Transverse colon (tissue), 4 donors: ENCODE measurements around the gene CRYGC. TPM values are rescaled to one million over a fixed set of nuclear protein-coding genes. Genes with fewer than 3 reads are reported as not detected.

Experiments
- DNase-seq: peaks from one replicate; pipeline ENCODE4 v3.0.0-alpha.2; 2019
- H3K27ac ChIP-seq, 4 donors: fragments of 200-600 bp; sonication (generic); 2 replicates each; pipeline ENCODE4 v1.5.1; 2016 to 2018; ENCODE audit warnings: inconsistent platforms in 4 of 4
- H3K27me3 ChIP-seq: fragments of 200-600 bp; sonication (generic); 2 replicates; pipeline ENCODE4 v1.5.1; 2017; ENCODE audit warnings: inconsistent platforms
- H3K36me3 ChIP-seq, 4 donors: fragments of 200-600 bp; sonication (generic); 2 replicates each; pipeline ENCODE4 v1.5.1; 2017 to 2019; ENCODE audit warnings: inconsistent platforms in 4 of 4
- H3K4me1 ChIP-seq, 4 donors: fragments of 200-600 bp; sonication (generic); 2 replicates each; pipeline ENCODE4 v1.5.1; 2017 to 2020; ENCODE audit warnings: inconsistent platforms in 4 of 4
- H3K4me3 ChIP-seq, 4 donors: fragments of 200-600 bp; sonication (generic); 1 replicate in 1 of 4; 2 replicates in 3 of 4; pipeline versions ENCODE4 v1.5.1 to v1.6.1; 2017 to 2019; ENCODE audit warnings: inconsistent platforms in 4 of 4
- H3K9me3 ChIP-seq, 2 donors: fragments of 200-600 bp; sonication (generic); 2 replicates each; pipeline ENCODE4 v1.5.1; 2017 to 2019; ENCODE audit warnings: inconsistent platforms in 2 of 2
- CTCF ChIP-seq, 5 experiments: fragments of 200-600 bp in 3 of 5; fragments of 450-650 bp in 2 of 5; sonication (generic) in 3 of 5; IDR thresholded peaks; 1 replicate in 2 of 5; 2 replicates in 3 of 5; pipeline ENCODE4 v1.5.1; 2016 to 2017; ENCODE audit warnings: antibody characterized with exemption in 5 of 5, inconsistent platforms in 3 of 5, mild to moderate bottlenecking in 2 of 5, moderate library complexity in 1 of 5
- EP300 ChIP-seq: sonication (generic); formaldehyde crosslinking; IDR thresholded peaks from one replicate; pipeline ENCODE4 v1.6.1; 2017; ENCODE audit warnings: antibody characterized with exemption, low read depth
- POLR2A ChIP-seq: fragments of 450-650 bp; IDR thresholded peaks from one replicate; pipeline ENCODE4 v1.6.1; 2016; ENCODE audit warnings: antibody characterized with exemption, mild to moderate bottlenecking, moderate library complexity
- POLR2AphosphoS5 ChIP-seq, 3 donors: sonication (generic); formaldehyde crosslinking; IDR thresholded peaks; one replicate each; pipeline ENCODE4 v1.6.1; 2016; ENCODE audit warnings: antibody characterized with exemption in 3 of 3
- WGBS, 2 donors: methylation state at CpG; one replicate each; pipeline ENCODE4 v1.1.5; 2018; ENCODE audit warnings: low coverage in 1 of 2; 5-methylcytosine and 5-hydroxymethylcytosine counted together
- in situ Hi-C, 4 donors: fragments of 200-750 bp; cut with MboI; loops; one replicate each; pipeline versions ENCODE4 v1.15.0 to v1.15.1; 2017; ENCODE audit warnings: low sequenced_read_pairs in 3 of 4, low pct_ligation_motif_present in 1 of 4, low pct_unique_long_range_greater_than_20kb in 1 of 4
- intact Hi-C: fragments of 100-400 bp; cut with DNase I; formaldehyde crosslinking; loops from one replicate; pipeline ENCODE4 v1.15.1; 2023; ENCODE audit warnings: low total_unique reads
- total RNA-seq, 4 donors: library from RNA; depleted of rRNA; stranded (reverse); fragments of >200 nt; gene quantifications; one replicate each; pipeline ENCODE4 v1.1.0, GENCODE V29; 2016

The CRYGC gene
- total RNA-seq, 4 donors from 2014 or later, result not detected

DNA sequence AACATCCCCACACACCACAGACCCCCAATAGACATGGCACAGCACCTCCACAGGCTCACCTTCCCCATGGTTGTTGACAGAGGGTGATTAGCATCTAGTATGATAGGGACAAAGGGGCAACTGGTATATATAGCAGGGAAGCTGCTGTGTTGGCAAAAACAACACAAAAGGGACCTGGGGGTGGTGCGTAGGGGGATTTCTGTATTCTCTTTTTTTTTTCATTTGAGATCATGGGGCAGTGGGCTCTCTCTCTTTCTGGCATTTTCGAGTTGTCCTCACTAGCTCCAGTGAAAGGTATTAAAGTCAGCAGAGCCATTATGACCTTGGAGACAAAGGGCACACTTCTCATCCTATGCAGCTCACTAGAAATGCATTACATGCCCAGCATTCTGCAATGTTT, 33.9 kb upstream of the CRYGC start, which contains the start of gene CRYGA:
Gene CRYGA, minus strand, starts transcription at position 101 of the 400 bp plus-strand sequence. Its CDS starts 33 bp downstream, at position 68.
- in situ Hi-C loops (no loop called here), intact Hi-C loops (no loop called here)
- TF ChIP-seq EP300, result no peak
- no peak for TF ChIP-seq CTCF (IDR thresholded peaks at IDR 0.05)
- no peak for TF ChIP-seq POLR2AphosphoS5 (IDR thresholded peaks at IDR 0.05)
- no peak for TF ChIP-seq POLR2A
- no peaks in the 10 kb centered on the region for H3K36me3 ChIP-seq
- H3K27me3 ChIP-seq, result no peaks in the 10 kb centered on the region
- H3K9me3 ChIP-seq, result no peaks in the 10 kb centered on the region
- no peak within 1 kb of the TSS for H3K27ac ChIP-seq
- 74 to 78% methylated on average over 2 of the region's 2 CpGs for WGBS, 2 donors
- no peak within 1 kb of the TSS for H3K4me3 ChIP-seq
- no peaks in the 10 kb centered on the region for H3K4me1 ChIP-seq
- DNase-seq, result no peak

- Histone ChIP-seq H3K27me3 (no peaks in the 10 kb centered on the region), H3K27ac (no peak overlapping the region), H3K9me3 (no peaks in the 10 kb centered on the region), H3K4me3 (no peak overlapping the region), H3K4me1 (no peaks in the 10 kb centered on the region), H3K36me3 (no peaks in the 10 kb centered on the region)
- DNase-seq, result no peak
- 45 to 74% methylated on average over 2 of the region's 2 CpGs for WGBS, 2 donors
- TF ChIP-seq POLR2A (no peak), EP300 (no peak), CTCF (IDR thresholded peaks at IDR 0.05) (no peak)
- in situ Hi-C loops (no loop called here), intact Hi-C loops (no loop called here)
Observed at GRCh38 chr2:208156439-208156838, 26.8 kb upstream of the CRYGC start.

- Histone ChIP-seq H3K4me1 (no peaks in the 10 kb centered on the region), H3K9me3 (no peaks in the 10 kb centered on the region), H3K36me3 (no peaks in the 10 kb centered on the region), H3K27me3 (no peaks in the 10 kb centered on the region), H3K27ac (no peak overlapping the region), H3K4me3 (no peak overlapping the region)
- intact Hi-C loops (no loop called here), in situ Hi-C loops (no loop called here)
- no peak for TF ChIP-seq POLR2A
- no peak for TF ChIP-seq CTCF (IDR thresholded peaks at IDR 0.05)
- TF ChIP-seq POLR2AphosphoS5 (IDR thresholded peaks at IDR 0.05), result no peak
- no peak for TF ChIP-seq EP300
- no peak for DNase-seq
Observed at GRCh38 chr2:208153156-208153555, 23.5 kb upstream of the CRYGC start.

DNA sequence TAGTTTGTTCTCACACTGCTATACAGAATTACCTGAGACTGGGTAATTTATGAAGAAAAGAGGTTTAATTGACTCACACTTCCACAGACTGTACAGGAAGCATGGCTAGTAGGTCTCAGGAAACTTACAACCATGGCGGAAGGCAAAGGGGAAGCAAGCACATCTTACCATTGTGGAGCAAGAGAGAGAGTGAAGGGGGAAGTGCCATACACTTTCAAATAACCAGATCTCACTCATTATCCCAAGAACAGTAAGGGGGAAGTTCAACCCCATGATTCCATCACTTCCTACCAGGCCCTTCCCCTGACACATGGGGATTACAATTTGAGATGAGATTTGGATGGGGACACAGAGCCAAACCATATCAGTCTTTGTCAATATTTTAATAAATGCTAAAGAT, 21.3 kb upstream of the CRYGC start:
- in situ Hi-C loops (no loop called here), intact Hi-C loops (no loop called here)
- WGBS, 2 donors, result 93% methylated on average over 1 of the region's 1 CpG; no CpG with 5 or more reads in 1 of the 2 donors
- TF ChIP-seq CTCF (IDR thresholded peaks at IDR 0.05), result no peak
- TF ChIP-seq POLR2A, result no peak
- no peak for TF ChIP-seq EP300
- TF ChIP-seq POLR2AphosphoS5 (IDR thresholded peaks at IDR 0.05), result no peak
- no peak for DNase-seq
- Histone ChIP-seq H3K4me3 (no peak overlapping the region), H3K36me3 (no peaks in the 10 kb centered on the region), H3K27ac (no peak overlapping the region), H3K27me3 (no peaks in the 10 kb centered on the region), H3K9me3 (no peaks in the 10 kb centered on the region), H3K4me1 (no peaks in the 10 kb centered on the region)
